ENCODE results near the gene SCN4A.
"Not testable (repeated sequence)": the region's sequence is repeated elsewhere in the genome, so short reads cannot be mapped to it uniquely, and the experiment has no call there.

Gene SCN4A

DNA sequence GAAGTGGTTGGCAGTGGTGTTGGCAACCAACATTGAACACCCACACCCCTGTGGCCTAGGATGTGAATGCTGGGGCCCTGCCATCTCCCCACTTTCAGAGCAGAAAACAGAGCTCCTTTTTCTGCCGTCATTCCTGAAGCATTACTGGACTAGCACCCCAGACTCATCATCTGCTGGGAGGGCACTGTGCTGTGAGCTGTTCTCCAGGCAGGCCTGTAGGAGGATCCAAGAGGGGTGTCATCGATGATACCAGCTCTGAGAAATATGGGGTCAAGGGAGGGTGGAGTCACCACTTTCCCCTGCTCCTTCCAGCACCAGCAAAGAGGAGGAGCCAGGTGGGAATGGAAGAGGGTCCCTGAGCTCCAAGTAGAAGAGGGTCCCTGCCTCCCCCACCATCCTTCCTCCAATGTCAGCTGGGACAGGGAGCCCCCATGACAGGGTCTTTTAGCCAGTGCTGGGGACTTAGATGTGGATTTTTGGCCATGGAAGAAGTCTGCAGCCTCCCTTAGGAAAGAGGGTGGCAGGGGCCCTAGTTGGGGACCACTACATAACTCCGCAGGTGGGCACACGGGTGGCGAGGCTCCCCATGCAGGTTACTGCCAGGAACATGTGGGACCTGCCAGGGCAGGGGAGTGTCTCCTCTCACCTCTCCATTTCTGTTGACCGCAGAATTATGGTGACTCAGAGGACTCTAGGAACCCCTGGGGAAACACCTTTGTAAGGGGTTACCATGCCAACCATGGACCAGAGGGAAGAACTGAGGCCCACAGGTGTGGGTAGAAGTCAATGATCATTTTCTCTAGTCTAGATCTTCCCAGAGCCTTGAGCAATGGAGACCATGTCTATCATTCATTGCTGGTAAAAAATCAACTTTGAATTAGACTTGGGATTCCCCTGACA lies 73.6 kb downstream of the SCN4A start:
- H3K4me3 ChIP-seq, H3K27ac ChIP-seq: not testable (repeated sequence)

DNA sequence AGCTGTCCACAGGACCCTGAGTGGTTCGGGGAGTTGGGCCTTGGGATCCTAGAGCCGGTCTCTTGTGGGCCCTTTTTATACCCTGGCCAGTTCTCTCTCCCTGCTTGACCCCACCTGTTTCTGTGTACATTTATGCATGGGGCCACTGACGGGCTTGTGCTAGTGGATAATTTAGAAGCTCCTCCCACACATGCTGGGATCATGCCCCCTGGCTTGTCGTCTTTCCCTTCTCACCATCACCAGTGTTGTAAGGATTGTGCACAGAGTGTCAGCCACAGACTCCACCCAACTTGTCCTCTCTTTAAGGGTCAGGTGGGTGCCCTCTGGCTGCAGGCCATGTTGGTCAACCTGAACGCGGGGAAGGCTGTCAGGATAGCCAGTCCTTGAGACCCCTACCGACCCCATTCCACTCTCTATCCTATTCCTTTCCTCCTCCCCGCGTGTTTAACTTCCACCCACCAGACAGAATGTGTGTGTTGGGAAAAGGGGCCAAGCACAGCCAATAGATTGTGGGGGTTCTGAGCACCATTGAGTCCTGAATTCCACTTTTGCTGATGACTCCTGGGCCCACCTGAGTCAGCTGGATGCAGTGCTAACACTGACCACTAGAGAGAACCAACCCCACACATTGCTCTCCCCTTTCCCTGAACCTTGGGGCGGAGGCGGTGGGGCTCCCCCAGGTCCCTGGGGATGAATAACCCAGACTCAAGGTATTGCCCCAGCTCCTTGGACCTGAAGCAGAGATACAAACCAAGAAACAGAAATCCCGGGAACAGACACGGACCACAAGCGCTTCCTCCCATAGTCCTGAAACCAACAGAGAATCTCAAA lies 76.0 kb downstream of the SCN4A start, which contains the start of gene CSH1:
Gene CSH1 (minus strand): TSS at position 51 of the 831 bp plus-strand sequence. CDS start 63 bp downstream, outside the sequence.
- not testable (repeated sequence) for H3K27ac ChIP-seq, H3K4me3 ChIP-seq

DNA sequence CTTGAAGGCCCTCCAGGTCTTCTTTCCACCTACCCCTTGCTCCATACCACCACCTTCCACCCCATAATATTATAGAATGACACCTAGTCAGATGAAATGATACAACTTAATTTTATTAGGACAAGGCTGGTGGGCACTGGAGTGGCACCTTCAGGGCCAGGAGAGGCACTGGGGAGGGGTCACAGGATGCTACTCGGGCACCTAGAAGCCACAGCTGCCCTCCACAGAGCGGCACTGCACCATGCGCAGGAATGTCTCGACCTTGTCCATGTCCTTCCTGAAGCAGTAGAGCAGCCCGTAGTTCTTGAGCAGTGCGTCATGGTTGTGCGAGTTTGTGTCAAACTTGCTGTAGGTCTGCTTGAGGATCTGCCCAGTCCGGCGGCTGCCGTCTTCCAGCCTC lies 77.9 kb downstream of the SCN4A start:
- not testable (repeated sequence) for H3K27ac ChIP-seq

DNA sequence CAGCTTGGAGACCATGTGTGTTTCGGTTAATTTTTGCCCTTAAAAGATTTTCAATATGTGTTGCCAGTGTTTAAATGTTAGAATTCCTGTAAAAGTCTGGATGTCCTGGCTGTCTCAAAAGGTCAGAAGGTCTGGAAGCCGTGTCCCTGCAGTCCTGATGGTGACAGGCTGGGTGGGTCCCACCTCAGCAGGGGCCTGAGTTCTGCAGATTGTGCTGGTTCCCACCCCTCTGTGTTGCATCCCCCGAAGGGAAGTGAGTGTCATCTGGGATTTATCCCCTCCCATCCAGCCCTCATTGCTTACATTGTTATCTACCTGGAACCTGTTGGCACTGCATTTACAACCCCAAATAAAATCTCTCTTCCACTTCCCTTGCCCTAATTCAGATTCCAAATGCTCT lies 78.7 kb downstream of the SCN4A start:
- not testable (repeated sequence) for H3K27ac ChIP-seq, H3K4me3 ChIP-seq

More for the DNA sequence above, 77.9 kb downstream of the SCN4A start:
- H3K4me3 ChIP-seq: not testable (repeated sequence)

DNA sequence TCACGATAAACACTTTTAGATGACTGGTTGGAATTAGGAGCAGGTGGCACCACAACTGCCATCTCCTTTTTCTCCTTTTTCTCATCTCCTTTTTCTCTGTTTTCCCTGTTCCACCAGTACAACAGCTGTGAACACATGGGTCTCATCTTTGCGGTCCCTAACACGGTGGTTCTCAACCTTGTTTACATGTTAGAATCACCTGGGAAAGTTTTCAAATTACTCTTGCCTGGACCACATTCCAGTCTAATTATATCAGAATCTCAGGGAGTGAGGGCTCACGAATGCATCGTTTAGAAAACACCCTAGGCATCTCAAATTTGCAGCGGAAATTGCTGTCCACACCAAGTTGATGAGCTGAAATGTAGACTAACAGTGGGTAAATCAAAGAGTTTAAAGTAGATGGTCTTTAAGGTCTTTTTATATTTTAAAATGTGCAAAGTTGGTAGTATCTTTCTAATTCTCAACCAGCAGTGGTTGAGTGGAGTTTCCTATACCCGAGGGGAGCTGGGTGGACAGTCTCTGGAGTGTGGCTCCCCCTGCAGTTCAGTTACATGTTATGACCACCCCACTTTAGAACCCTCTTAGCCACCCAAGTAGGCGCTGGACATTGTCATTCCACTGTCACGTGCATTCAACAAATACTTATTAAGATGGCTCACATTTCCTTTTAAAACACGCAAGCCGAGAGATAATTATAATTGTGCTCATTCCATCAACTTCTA lies 80.2 kb downstream of the SCN4A start:
- H3K27ac ChIP-seq, H3K4me3 ChIP-seq: not testable (repeated sequence)

DNA sequence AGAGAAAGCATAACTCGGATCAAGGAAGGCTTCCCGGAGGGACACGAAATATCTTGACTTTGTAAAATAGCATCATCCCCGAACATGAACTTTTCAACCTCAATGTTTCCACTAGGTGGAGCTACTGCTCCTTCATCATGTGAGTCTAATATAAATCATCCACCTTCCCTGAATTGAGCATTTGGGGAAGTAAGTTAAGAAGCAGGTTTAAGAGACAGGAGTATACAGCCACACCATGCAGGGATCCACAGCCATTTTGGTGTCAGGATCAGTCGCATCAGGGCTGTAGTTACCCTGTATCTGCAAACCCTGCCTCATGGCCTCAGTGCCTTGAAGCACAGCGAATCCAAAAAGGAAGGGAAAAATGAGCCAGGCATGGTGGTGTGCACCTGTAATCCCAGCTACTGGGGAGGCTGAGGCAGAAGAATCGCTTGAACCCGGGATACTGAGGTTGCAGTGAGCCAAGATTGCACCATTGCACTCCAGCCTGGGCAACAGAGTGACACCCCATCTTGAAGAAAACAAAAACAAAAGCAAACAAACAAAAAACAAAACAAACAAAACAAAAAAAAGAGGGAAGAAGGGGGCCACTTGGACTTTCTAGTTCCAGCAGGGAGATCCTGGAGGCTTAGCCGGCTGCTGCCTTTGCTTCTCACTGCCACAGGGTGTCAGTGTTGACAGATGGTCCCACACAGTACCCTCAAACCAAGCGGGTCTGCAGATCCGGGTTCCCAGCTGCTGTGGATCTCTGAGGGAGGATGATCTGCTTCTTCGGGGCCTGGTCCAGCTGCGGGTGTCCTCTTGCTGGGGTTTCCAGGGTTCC lies 83.5 kb downstream of the SCN4A start:
- H3K4me3 ChIP-seq, H3K27ac ChIP-seq: not testable (repeated sequence)
